C4-2B (cell line): ENCODE measurements around the gene U2AF1.
"Not testable (repeated sequence)": the region's sequence is repeated elsewhere in the genome, so short reads cannot be mapped to it uniquely, and the experiment has no call there.

ENCODE experiments used
- ZFX ChIP-seq: fragments of 450-650 bp; IDR thresholded peaks from 2 replicates; pipeline ENCODE4 v1.6.1; 2017
- TF ChIP-seq, protein P1 (sequence below): fragments of 450-650 bp; conservative IDR thresholded peaks from 2 replicates; pipeline ENCODE4 v1.5.1; 2017; ENCODE audit warnings: mild to moderate bottlenecking

GRCh38 chr21:43064265-43064917, 43.0 kb downstream of the U2AF1 start:
- TF ChIP-seq, protein P1, sequence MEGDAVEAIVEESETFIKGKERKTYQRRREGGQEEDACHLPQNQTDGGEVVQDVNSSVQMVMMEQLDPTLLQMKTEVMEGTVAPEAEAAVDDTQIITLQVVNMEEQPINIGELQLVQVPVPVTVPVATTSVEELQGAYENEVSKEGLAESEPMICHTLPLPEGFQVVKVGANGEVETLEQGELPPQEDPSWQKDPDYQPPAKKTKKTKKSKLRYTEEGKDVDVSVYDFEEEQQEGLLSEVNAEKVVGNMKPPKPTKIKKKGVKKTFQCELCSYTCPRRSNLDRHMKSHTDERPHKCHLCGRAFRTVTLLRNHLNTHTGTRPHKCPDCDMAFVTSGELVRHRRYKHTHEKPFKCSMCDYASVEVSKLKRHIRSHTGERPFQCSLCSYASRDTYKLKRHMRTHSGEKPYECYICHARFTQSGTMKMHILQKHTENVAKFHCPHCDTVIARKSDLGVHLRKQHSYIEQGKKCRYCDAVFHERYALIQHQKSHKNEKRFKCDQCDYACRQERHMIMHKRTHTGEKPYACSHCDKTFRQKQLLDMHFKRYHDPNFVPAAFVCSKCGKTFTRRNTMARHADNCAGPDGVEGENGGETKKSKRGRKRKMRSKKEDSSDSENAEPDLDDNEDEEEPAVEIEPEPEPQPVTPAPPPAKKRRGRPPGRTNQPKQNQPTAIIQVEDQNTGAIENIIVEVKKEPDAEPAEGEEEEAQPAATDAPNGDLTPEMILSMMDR = not testable (repeated sequence)
- not testable (repeated sequence) for TF ChIP-seq ZFX
